Neural cell (in vitro differentiated cells): ENCODE results near the gene HIBADH.

Source experiments
- EP300 ChIP-seq: fragments of 450-650 bp; conservative IDR thresholded peaks from 2 replicates; pipeline ENCODE4 v1.6.1; 2014; ENCODE audit warnings: antibody characterized with exemption, mild to moderate bottlenecking, moderate library complexity; ENCODE audit not compliant: poor library complexity, severe bottlenecking
- EZH2 ChIP-seq: fragments of 200-600, 300-800 bp; shearing (Covaris generic), sonication (generic); IDR thresholded peaks from 2 replicates; pipeline ENCODE4 v1.6.1; 2014; ENCODE audit warnings: antibody characterized with exemption, low read length, borderline replicate concordance, mild to moderate bottlenecking; ENCODE audit not compliant: insufficient read depth, poor library complexity, severe bottlenecking
- MXI1 ChIP-seq: fragments of 450-650 bp; conservative IDR thresholded peaks from 2 replicates; pipeline ENCODE4 v1.6.1; 2014; ENCODE audit warnings: antibody characterized with exemption, mild to moderate bottlenecking; ENCODE audit not compliant: poor library complexity, severe bottlenecking
- POLR2AphosphoS5 ChIP-seq: IDR thresholded peaks from 2 replicates; pipeline ENCODE4 v1.6.1; 2012
- RAD21 ChIP-seq: fragments of 450-650 bp; conservative IDR thresholded peaks from 2 replicates; pipeline ENCODE4 v1.6.1; 2014; ENCODE audit warnings: antibody characterized with exemption, mild to moderate bottlenecking, moderate library complexity
- TF ChIP-seq, protein P1 (sequence below): fragments of 450-650 bp; IDR thresholded peaks from 2 replicates; pipeline ENCODE4 v1.5.1; 2014; ENCODE audit warnings: antibody characterized with exemption, mild to moderate bottlenecking, moderate library complexity; ENCODE audit not compliant: poor library complexity, severe bottlenecking
- TF ChIP-seq, protein P2 (sequence below): IDR thresholded peaks from 2 replicates; pipeline ENCODE4 v1.6.1; 2012; ENCODE audit warnings: borderline replicate concordance

DNA sequence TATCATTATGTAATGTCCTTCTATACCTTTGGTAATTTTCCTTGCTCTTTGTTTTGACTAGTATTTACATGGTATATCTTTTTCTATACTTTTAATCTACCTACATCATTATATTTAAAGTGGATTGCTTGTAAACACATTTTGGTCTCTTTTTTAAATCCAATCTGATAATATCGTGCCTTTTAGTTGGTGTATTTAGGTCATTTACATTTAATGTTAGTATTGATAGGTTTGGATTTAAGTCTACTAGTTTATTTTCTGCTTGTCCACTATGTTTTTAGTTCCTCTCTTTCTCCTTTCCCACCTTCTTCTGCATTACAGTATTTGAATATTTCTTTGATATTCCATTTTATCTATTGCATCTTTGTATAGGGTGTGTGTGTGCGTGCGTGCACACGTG is 95.4 kb downstream of the HIBADH start:
- TF ChIP-seq, protein P1, sequence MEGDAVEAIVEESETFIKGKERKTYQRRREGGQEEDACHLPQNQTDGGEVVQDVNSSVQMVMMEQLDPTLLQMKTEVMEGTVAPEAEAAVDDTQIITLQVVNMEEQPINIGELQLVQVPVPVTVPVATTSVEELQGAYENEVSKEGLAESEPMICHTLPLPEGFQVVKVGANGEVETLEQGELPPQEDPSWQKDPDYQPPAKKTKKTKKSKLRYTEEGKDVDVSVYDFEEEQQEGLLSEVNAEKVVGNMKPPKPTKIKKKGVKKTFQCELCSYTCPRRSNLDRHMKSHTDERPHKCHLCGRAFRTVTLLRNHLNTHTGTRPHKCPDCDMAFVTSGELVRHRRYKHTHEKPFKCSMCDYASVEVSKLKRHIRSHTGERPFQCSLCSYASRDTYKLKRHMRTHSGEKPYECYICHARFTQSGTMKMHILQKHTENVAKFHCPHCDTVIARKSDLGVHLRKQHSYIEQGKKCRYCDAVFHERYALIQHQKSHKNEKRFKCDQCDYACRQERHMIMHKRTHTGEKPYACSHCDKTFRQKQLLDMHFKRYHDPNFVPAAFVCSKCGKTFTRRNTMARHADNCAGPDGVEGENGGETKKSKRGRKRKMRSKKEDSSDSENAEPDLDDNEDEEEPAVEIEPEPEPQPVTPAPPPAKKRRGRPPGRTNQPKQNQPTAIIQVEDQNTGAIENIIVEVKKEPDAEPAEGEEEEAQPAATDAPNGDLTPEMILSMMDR = no peak
- no peak for TF ChIP-seq EP300
- TF ChIP-seq MXI1 = no peak
- no peak for TF ChIP-seq EZH2
- no peak for TF ChIP-seq POLR2AphosphoS5
- TF ChIP-seq, protein P2, sequence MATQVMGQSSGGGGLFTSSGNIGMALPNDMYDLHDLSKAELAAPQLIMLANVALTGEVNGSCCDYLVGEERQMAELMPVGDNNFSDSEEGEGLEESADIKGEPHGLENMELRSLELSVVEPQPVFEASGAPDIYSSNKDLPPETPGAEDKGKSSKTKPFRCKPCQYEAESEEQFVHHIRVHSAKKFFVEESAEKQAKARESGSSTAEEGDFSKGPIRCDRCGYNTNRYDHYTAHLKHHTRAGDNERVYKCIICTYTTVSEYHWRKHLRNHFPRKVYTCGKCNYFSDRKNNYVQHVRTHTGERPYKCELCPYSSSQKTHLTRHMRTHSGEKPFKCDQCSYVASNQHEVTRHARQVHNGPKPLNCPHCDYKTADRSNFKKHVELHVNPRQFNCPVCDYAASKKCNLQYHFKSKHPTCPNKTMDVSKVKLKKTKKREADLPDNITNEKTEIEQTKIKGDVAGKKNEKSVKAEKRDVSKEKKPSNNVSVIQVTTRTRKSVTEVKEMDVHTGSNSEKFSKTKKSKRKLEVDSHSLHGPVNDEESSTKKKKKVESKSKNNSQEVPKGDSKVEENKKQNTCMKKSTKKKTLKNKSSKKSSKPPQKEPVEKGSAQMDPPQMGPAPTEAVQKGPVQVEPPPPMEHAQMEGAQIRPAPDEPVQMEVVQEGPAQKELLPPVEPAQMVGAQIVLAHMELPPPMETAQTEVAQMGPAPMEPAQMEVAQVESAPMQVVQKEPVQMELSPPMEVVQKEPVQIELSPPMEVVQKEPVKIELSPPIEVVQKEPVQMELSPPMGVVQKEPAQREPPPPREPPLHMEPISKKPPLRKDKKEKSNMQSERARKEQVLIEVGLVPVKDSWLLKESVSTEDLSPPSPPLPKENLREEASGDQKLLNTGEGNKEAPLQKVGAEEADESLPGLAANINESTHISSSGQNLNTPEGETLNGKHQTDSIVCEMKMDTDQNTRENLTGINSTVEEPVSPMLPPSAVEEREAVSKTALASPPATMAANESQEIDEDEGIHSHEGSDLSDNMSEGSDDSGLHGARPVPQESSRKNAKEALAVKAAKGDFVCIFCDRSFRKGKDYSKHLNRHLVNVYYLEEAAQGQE = no peak
- no peak for TF ChIP-seq RAD21
